ENCODE measurements around the gene MMS22L. TPM values are rescaled to one million over a fixed set of nuclear protein-coding genes. Genes with fewer than 3 reads are reported as not detected.

Gene MMS22L
- total and polyA plus RNA-seq, 2 of the 13 experiments (the other 11 are each of a cell fraction or from before 2014, with no cell fraction given): 6.2 to 32.9 TPM

DNA sequence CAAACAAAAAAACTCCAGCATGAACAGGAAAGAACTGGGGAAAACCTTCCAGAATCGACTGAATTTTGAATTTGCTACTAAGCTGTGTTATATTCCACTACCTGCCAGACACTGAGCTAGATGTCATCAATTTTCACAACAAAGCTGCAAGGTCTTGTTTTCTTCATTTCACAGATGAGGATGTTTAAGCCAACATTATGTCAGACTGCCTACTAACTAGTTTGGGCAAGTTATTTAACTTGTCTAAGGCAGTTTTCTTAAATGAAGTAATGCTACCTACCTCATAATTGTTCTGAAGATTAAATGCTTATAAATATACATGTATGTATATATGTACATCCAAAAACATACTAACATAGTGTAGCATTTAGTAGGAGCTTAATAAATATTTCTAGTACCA lies 144.4 kb downstream of the MMS22L start:
- Histone ChIP-seq H3K4me1 (ENCODE audit: insufficient read depth, low read length) (no peaks in the 10 kb centered on the region), H3K4me2 (ENCODE audit: low read depth, low read length) (no peak overlapping the region), H4K20me1 (ENCODE audit: insufficient read depth, low read length) (no peaks in the 10 kb centered on the region), H2AFZ (ENCODE audit: low read length) (no peak overlapping the region), H3K79me2 (ENCODE audit: insufficient read depth, low read length) (no peaks in the 10 kb centered on the region), H3K9me3 (ENCODE audit: low read length) (no peaks in the 10 kb centered on the region), H3K27ac (ENCODE audit: extremely low read length, insufficient read depth, low read length) (no peak overlapping the region), H3K4me3 (replicated peaks in 1 of 3; ENCODE audit: insufficient read depth in 1 of 3, low read depth in 2 of 3, low read length in 3 of 3) (no peak overlapping the region), H3K36me3 (replicated peaks in 1 of 2; ENCODE audit: control insufficient read depth in 1 of 2, insufficient read depth in 2 of 2, low read length in 2 of 2) (no peaks in the 10 kb centered on the region), H3K9ac (ENCODE audit: insufficient read depth, low read depth, low read length) (no peak overlapping the region), H3K27me3 (ENCODE audit: control insufficient read depth in 1 of 2, insufficient read depth in 2 of 2, low read length in 2 of 2) (no peaks in the 10 kb centered on the region)
- in situ Hi-C loops (cut with HindIII; ENCODE audit: extremely low pct_ligation_motif_present, low pct_unique_long_range_greater_than_20kb): no loop called here
- 35% methylated on average over 1 of the region's 1 CpG for WGBS (ENCODE audit: low lambda C conversion rate)
- DNase-seq (ENCODE audit: low spot score) (no peak), ATAC-seq (no peak), FAIRE-seq (no peak)
- TF ChIP-seq ZNF790 (CRISPR knock-in tag; IDR thresholded peaks at IDR 0.05; ENCODE audit: borderline replicate concordance) (no peak), SCMH1 (CRISPR knock-in tag; IDR thresholded peaks at IDR 0.05; ENCODE audit: borderline replicate concordance) (no peak), RARA (CRISPR knock-in tag; IDR thresholded peaks at IDR 0.05) (no peak), ATF7-NPFF (CRISPR knock-in tag; IDR thresholded peaks at IDR 0.05; ENCODE audit: low read depth) (no peak), ZNF556 (CRISPR knock-in tag; IDR thresholded peaks at IDR 0.05; ENCODE audit: borderline replicate concordance) (no peak), ZNF124 (CRISPR knock-in tag; IDR thresholded peaks at IDR 0.05) (no peak)
- TF ChIP-seq, protein P1, sequence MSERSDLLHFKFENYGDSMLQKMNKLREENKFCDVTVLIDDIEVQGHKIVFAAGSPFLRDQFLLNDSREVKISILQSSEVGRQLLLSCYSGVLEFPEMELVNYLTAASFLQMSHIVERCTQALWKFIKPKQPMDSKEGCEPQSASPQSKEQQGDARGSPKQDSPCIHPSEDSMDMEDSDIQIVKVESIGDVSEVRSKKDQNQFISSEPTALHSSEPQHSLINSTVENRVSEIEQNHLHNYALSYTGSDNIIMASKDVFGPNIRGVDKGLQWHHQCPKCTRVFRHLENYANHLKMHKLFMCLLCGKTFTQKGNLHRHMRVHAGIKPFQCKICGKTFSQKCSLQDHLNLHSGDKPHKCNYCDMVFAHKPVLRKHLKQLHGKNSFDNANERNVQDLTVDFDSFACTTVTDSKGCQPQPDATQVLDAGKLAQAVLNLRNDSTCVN (CRISPR knock-in tag; IDR thresholded peaks at IDR 0.05; ENCODE audit: borderline replicate concordance): no peak
- BruUV-seq (replicated peaks): no TSS peak
- POLR2A ChIA-PET: no interaction called here
- intact Hi-C loops (cut with micrococcal nuclease; ENCODE audit: unreplicated experiment): no loop called here
- CTCF ChIA-PET (ENCODE audit: low intra/inter-chr PET ratio, low total read pairs): no interaction called here

DNA sequence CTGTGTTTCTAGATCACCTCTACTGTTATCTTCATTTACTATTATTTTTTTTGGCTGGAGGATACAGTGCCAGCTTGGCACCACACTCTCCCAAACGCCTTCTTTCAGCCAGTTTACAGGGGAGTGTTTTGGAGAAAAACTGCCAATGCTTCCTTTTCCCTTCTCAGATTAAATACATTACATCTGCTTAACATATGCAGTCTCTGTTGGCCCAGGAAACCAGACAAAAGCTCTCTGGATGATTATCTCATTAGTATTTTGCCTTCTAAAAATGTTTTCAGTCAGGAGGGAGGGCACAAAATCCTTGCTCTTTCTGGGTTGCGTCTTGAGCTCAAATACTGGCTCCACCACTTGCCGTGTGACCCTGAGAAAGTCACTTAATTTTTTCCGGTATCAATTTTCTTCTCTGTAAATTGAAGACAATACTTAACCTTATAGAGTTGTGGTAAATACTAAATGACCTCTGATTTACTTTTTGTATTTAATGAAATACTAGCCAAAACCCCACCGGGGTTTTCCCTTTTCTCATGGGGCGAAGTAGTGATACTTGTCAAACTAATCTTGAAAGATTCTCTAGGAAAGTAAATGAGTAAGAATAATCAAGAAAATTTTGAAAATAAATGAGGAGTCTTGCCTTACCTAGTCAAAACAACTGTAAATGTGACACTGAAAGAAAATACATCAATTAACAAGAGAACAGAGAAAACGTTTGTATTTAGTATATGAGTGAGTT lies 146.2 kb downstream of the MMS22L start:
- no peaks in the 10 kb centered on the region for H3K27me3 ChIP-seq (ENCODE audit: control insufficient read depth in 1 of 2, insufficient read depth in 2 of 2, low read length in 2 of 2)
- no peaks in the 10 kb centered on the region for H3K9me3 ChIP-seq (ENCODE audit: low read length)
- 81% methylated on average over 7 of the region's 7 CpGs for WGBS (ENCODE audit: low lambda C conversion rate)
- no peaks in the 10 kb centered on the region for H3K4me1 ChIP-seq (ENCODE audit: insufficient read depth, low read length)
- intact Hi-C loops (cut with micrococcal nuclease; ENCODE audit: unreplicated experiment) (no loop called here), in situ Hi-C loops (cut with HindIII; ENCODE audit: extremely low pct_ligation_motif_present, low pct_unique_long_range_greater_than_20kb) (no loop called here)
- no peak overlapping the region for H3K27ac ChIP-seq (ENCODE audit: extremely low read length, insufficient read depth, low read length)
- no peaks in the 10 kb centered on the region for H3K79me2 ChIP-seq (ENCODE audit: insufficient read depth, low read length)
- DNase-seq (ENCODE audit: low spot score): no peak
- H3K9ac ChIP-seq (ENCODE audit: insufficient read depth, low read depth, low read length): no peak overlapping the region
- H2AFZ ChIP-seq (ENCODE audit: low read length): no peak overlapping the region
- no peak for FAIRE-seq
- ChIA-PET CTCF (ENCODE audit: low intra/inter-chr PET ratio, low total read pairs) (no interaction called here), POLR2A (no interaction called here)
- TF ChIP-seq ZNF549 (CRISPR knock-in tag; IDR thresholded peaks at IDR 0.05) (no peak), MBNL3 (CRISPR knock-in tag; conservative IDR thresholded peaks at IDR 0.05) (no peak), MEIS1 (CRISPR knock-in tag; IDR thresholded peaks at IDR 0.05; ENCODE audit: borderline replicate concordance) (no peak), MBD4 (IDR thresholded peaks at IDR 0.05; ENCODE audit: borderline replicate concordance, low read length) (no peak), ZNF775 (CRISPR knock-in tag; IDR thresholded peaks at IDR 0.05; ENCODE audit: borderline replicate concordance) (no peak), PHF8 (CRISPR knock-in tag; IDR thresholded peaks at IDR 0.05) (no peak), MAFF (IDR thresholded peaks at IDR 0.05; ENCODE audit: low read depth, low read length) (no peak)
- TF ChIP-seq, protein P2, sequence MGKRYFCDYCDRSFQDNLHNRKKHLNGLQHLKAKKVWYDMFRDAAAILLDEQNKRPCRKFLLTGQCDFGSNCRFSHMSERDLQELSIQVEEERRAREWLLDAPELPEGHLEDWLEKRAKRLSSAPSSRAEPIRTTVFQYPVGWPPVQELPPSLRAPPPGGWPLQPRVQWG (CRISPR knock-in tag; IDR thresholded peaks at IDR 0.05; ENCODE audit: borderline replicate concordance, low read depth): no peak
- TF ChIP-seq, protein P3, sequence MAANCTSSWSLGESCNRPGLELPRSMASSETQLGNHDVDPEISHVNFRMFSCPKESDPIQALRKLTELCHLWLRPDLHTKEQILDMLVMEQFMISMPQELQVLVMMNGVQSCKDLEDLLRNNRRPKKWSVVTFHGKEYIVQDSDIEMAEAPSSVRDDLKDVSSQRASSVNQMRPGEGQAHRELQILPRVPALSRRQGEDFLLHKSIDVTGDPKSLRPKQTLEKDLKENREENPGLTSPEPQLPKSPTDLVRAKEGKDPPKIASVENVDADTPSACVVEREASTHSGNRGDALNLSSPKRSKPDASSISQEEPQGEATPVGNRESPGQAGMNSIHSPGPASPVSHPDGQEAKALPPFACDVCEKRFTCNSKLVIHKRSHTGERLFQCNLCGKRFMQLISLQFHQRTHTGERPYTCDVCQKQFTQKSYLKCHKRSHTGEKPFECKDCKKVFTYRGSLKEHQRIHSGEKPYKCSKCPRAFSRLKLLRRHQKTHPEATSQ (CRISPR knock-in tag; IDR thresholded peaks at IDR 0.05; ENCODE audit: borderline replicate concordance): no peak
- no peak for ATAC-seq
- BruUV-seq (replicated peaks): no TSS peak
- no peaks in the 10 kb centered on the region for H3K36me3 ChIP-seq (replicated peaks in 1 of 2; ENCODE audit: control insufficient read depth in 1 of 2, insufficient read depth in 2 of 2, low read length in 2 of 2)
- no peaks in the 10 kb centered on the region for H4K20me1 ChIP-seq (ENCODE audit: insufficient read depth, low read length)
- H3K4me3 ChIP-seq (replicated peaks in 1 of 3; ENCODE audit: insufficient read depth in 1 of 3, low read depth in 2 of 3, low read length in 3 of 3): no peak overlapping the region
- no peak overlapping the region for H3K4me2 ChIP-seq (ENCODE audit: low read depth, low read length)

Measured in HepG2 (cell line).